ENCODE results near the gene CDH18. TPM values are rescaled to one million over a fixed set of nuclear protein-coding genes. Genes with fewer than 3 reads are reported as not detected.

CDH18 gene
- total RNA-seq, 1 experiment from 2014 or later, result not detected

DNA sequence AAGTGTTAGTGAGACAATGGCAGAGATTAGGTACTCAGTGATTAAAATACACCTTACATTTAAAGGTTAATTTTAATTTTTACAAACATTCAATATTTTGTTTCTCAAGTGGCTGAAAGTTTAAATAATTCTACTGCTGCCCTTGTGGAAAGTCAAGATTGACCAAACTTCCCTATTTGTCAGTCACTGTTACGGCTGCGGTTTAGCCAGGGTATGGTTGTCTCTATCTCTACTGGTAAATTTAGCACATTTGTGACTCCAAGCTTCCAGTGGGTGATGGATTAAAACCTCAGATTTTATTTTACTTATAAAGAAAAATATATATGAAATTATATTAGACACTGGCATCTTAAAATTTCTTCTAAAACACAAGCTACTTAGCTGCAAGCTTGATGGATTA, 368.4 kb downstream of the CDH18 start:
- H3K4me3 ChIP-seq (replicated peaks in 1 of 2; ENCODE audit: low read depth in 1 of 2, low read length in 2 of 2), result no peak overlapping the region
- no peak overlapping the region for H3K27ac ChIP-seq (ENCODE audit: low read depth, low read length)
- intact Hi-C loops (cut with micrococcal nuclease), result no loop called here
- DNase-seq (ENCODE audit: low read depth, low spot score) (no peak), ATAC-seq (no peak)
- CTCF ChIA-PET, result no interaction called here
- H3K36me3 ChIP-seq (ENCODE audit: control insufficient read depth in 1 of 2, insufficient read depth in 2 of 2, low read length in 2 of 2), result no peaks in the 10 kb centered on the region
- no peaks in the 10 kb centered on the region for H3K4me1 ChIP-seq (ENCODE audit: control insufficient read depth in 1 of 2, insufficient read depth in 2 of 2, low read length in 2 of 2)
- no peaks in the 10 kb centered on the region for H3K27me3 ChIP-seq (ENCODE audit: insufficient read depth, low read length)
- H2AFZ ChIP-seq (ENCODE audit: low read depth, low read length, poor library complexity, severe bottlenecking), result no peak overlapping the region
- H3K4me2 ChIP-seq (ENCODE audit: low read length), result no peak overlapping the region
- RAD21 ChIA-PET (ENCODE audit: low non-redundant PET in 1 of 2, low total read pairs in 2 of 2, uncharacterized antibody in 2 of 2, unreplicated experiment in 2 of 2), result no interaction called here
- no TSS peak for BruUV-seq (replicated peaks)
- peaks cover 5 to 20% of the 10 kb centered on the region in 2 experiments; a peak in 2 of 4 replicates for H3K9me3 ChIP-seq (ENCODE audit: control insufficient read depth in 1 of 2, insufficient read depth in 1 of 2, low read depth in 1 of 2, low read length in 2 of 2)
- H3K9ac ChIP-seq (ENCODE audit: low read length), result no peak overlapping the region
- POLR2A ChIA-PET, result no interaction called here
- H4K20me1 ChIP-seq (ENCODE audit: insufficient read depth), result no peaks in the 10 kb centered on the region
- no peaks in the 10 kb centered on the region for H3K9me2 ChIP-seq (ENCODE audit: insufficient read depth)
- no peak for TF ChIP-seq SRF (IDR thresholded peaks at IDR 0.05; ENCODE audit: low read depth)
- TF ChIP-seq TCF7L2 (IDR thresholded peaks at IDR 0.05; ENCODE audit: borderline replicate concordance, extremely low read depth, insufficient read depth, insufficient read length), result no peak
- TF ChIP-seq, protein P1, sequence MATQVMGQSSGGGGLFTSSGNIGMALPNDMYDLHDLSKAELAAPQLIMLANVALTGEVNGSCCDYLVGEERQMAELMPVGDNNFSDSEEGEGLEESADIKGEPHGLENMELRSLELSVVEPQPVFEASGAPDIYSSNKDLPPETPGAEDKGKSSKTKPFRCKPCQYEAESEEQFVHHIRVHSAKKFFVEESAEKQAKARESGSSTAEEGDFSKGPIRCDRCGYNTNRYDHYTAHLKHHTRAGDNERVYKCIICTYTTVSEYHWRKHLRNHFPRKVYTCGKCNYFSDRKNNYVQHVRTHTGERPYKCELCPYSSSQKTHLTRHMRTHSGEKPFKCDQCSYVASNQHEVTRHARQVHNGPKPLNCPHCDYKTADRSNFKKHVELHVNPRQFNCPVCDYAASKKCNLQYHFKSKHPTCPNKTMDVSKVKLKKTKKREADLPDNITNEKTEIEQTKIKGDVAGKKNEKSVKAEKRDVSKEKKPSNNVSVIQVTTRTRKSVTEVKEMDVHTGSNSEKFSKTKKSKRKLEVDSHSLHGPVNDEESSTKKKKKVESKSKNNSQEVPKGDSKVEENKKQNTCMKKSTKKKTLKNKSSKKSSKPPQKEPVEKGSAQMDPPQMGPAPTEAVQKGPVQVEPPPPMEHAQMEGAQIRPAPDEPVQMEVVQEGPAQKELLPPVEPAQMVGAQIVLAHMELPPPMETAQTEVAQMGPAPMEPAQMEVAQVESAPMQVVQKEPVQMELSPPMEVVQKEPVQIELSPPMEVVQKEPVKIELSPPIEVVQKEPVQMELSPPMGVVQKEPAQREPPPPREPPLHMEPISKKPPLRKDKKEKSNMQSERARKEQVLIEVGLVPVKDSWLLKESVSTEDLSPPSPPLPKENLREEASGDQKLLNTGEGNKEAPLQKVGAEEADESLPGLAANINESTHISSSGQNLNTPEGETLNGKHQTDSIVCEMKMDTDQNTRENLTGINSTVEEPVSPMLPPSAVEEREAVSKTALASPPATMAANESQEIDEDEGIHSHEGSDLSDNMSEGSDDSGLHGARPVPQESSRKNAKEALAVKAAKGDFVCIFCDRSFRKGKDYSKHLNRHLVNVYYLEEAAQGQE (IDR thresholded peaks at IDR 0.05; ENCODE audit: low read depth), result no peak
- TF ChIP-seq CEBPB (IDR thresholded peaks at IDR 0.05; ENCODE audit: low read depth), result no peak
- TF ChIP-seq, protein P2, sequence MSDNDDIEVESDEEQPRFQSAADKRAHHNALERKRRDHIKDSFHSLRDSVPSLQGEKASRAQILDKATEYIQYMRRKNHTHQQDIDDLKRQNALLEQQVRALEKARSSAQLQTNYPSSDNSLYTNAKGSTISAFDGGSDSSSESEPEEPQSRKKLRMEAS (IDR thresholded peaks at IDR 0.05), result no peak
- TF ChIP-seq FOSL1 (IDR thresholded peaks at IDR 0.05; ENCODE audit: low read depth), result no peak
- TF ChIP-seq, protein P3, sequence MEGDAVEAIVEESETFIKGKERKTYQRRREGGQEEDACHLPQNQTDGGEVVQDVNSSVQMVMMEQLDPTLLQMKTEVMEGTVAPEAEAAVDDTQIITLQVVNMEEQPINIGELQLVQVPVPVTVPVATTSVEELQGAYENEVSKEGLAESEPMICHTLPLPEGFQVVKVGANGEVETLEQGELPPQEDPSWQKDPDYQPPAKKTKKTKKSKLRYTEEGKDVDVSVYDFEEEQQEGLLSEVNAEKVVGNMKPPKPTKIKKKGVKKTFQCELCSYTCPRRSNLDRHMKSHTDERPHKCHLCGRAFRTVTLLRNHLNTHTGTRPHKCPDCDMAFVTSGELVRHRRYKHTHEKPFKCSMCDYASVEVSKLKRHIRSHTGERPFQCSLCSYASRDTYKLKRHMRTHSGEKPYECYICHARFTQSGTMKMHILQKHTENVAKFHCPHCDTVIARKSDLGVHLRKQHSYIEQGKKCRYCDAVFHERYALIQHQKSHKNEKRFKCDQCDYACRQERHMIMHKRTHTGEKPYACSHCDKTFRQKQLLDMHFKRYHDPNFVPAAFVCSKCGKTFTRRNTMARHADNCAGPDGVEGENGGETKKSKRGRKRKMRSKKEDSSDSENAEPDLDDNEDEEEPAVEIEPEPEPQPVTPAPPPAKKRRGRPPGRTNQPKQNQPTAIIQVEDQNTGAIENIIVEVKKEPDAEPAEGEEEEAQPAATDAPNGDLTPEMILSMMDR (IDR thresholded peaks at IDR 0.05 in 2 of 3, conservative IDR thresholded peaks at IDR 0.05 in 1 of 3; ENCODE audit: borderline replicate concordance in 1 of 3, insufficient read depth in 1 of 3, low read depth in 2 of 3, low read length in 2 of 3), result no peak
- TF ChIP-seq ELF1 (IDR thresholded peaks at IDR 0.05; ENCODE audit: borderline replicate concordance, low read depth), result no peak
- no peak for TF ChIP-seq ZNF274 (IDR thresholded peaks at IDR 0.05; ENCODE audit: low read depth, low read length)
- TF ChIP-seq ZFX (IDR thresholded peaks at IDR 0.05), result no peak
- no peaks in the 10 kb centered on the region for H3K79me2 ChIP-seq (ENCODE audit: insufficient read depth, low read length)
